Loucy (cell line): ENCODE results near the gene MITF.

Source experiments
- EZH2phosphoT487 ChIP-seq: fragments of 200-600 bp; IDR thresholded peaks from 2 replicates; pipeline ENCODE4 v1.6.1; 2018; ENCODE audit warnings: antibody characterized with exemption, mild to moderate bottlenecking, moderate library complexity, borderline replicate concordance
- TF ChIP-seq, protein P1 (sequence below): fragments of 200-600 bp; sonication (generic); conservative IDR thresholded peaks from 2 replicates; pipeline ENCODE4 v1.5.1; 2014; ENCODE audit warnings: mild to moderate bottlenecking, antibody characterized with exemption, low read length

DNA sequence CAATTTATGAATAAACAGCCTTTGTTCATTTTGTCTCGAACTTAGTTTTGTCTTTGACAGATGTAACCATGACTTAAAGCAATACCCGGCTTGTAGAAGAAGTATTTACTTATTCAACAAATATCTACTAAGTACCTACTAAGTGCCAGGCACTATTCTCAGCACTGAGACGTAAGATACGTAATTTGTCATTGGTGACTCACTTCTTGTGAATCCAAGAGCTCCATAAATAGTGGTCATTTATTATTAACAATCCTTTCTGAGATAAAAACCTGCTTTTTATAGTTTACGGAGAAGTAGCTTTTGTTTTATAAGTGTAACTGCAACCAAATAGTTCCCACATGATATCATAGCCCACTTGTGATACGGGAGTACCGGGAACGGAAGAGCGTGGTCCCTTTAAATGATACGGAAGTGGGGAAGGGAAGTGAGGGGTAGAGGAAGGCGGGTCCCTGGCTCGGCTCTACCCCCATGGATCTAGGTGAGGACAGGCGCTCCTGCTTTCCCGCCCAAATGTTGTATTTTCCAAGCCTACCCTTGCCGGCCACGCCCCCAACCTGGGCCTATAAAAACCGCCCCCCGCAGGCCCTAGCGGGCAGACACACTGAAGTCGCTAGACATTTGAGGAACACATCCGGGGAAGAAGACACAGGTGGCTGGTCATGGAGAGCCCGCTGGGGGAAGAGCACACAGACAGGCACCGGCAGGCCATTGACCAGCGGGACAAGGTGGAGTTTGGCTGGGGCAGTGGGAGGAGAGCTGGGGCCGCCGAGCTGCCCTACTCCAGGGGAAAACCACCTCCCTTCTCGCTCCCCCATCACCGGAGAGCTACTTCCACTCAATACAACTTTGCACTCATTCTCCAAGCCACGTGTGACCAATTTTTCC is 260.1 kb downstream of the MITF start, which contains the start of gene SAMMSON:
- TF ChIP-seq, protein P1, sequence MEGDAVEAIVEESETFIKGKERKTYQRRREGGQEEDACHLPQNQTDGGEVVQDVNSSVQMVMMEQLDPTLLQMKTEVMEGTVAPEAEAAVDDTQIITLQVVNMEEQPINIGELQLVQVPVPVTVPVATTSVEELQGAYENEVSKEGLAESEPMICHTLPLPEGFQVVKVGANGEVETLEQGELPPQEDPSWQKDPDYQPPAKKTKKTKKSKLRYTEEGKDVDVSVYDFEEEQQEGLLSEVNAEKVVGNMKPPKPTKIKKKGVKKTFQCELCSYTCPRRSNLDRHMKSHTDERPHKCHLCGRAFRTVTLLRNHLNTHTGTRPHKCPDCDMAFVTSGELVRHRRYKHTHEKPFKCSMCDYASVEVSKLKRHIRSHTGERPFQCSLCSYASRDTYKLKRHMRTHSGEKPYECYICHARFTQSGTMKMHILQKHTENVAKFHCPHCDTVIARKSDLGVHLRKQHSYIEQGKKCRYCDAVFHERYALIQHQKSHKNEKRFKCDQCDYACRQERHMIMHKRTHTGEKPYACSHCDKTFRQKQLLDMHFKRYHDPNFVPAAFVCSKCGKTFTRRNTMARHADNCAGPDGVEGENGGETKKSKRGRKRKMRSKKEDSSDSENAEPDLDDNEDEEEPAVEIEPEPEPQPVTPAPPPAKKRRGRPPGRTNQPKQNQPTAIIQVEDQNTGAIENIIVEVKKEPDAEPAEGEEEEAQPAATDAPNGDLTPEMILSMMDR: no peak
- no peak for TF ChIP-seq EZH2phosphoT487
